Right renal cortex interstitium (tissue), 3 donors: ENCODE measurements around the gene HARS2. TPM values are rescaled to one million over a fixed set of nuclear protein-coding genes. Genes with fewer than 3 reads are reported as not detected.
A peak's percentile ranks its signal among the peaks of the same experiment; 100 is the strongest.
"Not testable (repeated sequence)": the region's sequence is repeated elsewhere in the genome, so short reads cannot be mapped to it uniquely, and the experiment has no call there.

Experiments
- DNase-seq, 3 donors: peaks; one replicate each; pipeline ENCODE4 v3.0.0-alpha.2; 2013; ENCODE audit warnings: low read depth in 3 of 3, low spot score in 2 of 3
- polyA plus RNA-seq, 3 donors: library from polyadenylated mRNA; unstranded; fragments of 120-200 nt; gene quantifications; one replicate each; pipeline ENCODE4 v1.2.1, GENCODE V29; 2013; ENCODE audit not compliant: insufficient read length in 3 of 3

Gene HARS2
- 10 to 100 TPM; 43.1 to 47.5 (median 45.4) TPM for polyA plus RNA-seq

DNA sequence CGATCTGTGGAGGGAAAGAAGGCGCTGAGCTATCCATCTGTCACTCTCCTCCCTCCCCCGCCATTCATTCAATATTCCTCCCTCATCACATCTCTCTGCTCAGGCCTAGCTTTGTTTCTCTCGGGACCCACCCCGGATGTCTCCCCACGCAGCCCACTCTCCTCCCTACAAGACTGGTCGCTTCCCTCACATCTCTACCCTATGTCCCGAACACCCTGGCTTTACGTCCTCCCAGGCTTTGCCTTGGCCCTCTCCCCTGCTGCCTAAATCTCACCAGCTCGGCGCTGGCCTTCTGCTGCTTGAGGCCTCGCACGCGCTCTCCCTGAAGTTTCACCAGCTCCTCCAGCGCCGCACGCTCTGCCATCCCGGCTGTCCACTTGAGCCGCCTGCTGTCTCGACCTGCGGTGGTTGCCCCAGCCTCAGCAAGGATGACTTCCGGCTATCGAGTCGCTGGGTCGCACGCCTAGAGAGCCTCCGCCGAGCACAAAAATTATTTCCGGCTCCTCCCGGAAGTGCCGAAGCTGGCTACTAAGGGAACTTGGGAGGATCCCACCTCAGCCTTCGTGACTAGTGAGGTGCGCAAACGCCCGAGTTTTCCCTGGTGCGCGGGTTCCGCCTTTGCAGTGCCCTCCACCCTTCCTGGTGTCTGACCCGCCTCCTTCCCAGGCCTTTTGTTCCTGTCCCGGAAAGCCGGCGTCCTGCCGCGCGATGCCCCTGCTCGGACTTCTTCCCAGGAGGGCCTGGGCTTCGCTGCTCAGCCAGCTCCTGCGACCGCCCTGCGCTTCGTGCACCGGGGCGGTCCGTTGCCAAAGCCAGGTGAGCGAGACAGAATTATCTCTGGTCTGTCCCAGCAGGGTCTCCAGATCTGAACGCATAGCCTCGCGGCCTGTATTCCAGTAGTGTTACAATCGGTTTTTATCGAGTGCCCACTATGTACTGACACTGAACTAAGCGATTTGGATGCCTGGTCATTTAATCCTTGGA, at the start of gene HARS2, which contains the start of gene HARS1:
HARS2 (plus strand) TSS at position 515 of the 984 bp plus-strand sequence; CDS start at position 709, 194 bp downstream.
HARS1 (minus strand) TSS at position 430 of the 984 bp plus-strand sequence; CDS start at position 364, 66 bp downstream.
- peak; percentile 70 to 86 (median 78) for DNase-seq

DNA sequence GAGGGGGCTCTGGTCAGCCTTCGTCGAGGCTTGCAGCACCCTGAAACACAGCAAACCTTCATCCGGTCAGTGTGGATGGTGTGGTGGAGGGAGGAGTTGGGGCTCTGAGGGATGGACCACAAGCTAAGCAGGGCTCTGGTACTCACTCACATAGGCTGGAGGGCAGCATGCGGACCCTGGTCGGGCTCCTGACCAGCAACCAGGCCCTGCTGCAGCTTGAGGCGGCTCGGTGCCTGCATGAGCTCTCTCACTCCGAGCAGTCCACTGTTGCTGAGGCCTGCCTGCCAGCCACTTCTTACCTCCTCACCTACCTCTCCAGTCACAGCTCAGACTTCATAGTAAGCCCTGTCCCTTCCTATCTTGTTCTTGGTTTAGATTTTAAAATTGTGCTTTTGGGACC, 49.5 kb upstream of the HARS2 start:
- no peak for DNase-seq

GRCh38 chr5:140642718-140643117, 48.5 kb upstream of the HARS2 start:
- no peak for DNase-seq

DNA sequence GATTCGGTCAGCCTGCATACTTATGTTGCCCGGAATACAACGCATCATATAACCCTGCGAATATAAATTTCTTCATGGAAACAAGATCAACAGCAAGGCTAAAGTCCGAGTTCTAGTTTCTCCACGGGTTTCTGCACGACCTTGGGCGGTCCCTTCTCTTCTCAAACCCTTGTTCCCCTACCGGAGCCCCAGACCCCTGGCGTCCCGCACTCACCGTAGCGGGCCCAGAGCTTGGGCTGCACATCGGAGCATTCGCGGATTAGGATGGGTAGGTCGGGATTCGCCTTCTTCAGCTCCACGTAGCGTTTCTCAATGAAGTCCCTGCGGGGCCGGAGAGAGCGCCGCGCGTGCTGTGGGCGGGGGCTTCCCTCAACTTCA, 44.2 kb upstream of the HARS2 start:
- no peak for DNase-seq

GRCh38 chr5:140658870-140659269, 32.4 kb upstream of the HARS2 start:
- no peak for DNase-seq

DNA sequence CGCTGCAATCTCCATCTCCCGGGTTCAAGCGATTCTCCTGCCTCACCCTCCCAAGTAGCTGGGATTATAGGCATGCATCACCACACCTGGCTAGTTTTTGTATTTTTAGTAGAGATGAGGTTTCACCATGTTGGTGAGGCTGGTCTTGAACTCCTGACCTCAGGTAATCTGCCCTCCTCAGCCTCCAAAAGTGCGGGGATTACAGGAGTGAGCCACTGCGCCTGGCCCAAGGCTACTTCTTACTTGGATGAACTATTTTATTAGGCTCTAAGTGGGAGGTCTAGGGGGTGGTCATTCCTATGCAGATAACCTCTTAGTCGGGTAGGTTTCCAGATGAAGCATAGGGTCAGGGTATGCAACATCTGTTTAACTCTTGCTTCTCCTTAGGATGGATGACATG, 30.9 kb upstream of the HARS2 start:
- not testable (repeated sequence) for DNase-seq

- DNase-seq = no peak
Measured at GRCh38 chr5:140664030-140664358, 27.3 kb upstream of the HARS2 start.

- peak; percentile 74 to 83 (median 79) for DNase-seq
Measured at GRCh38 chr5:140664359-140665119, 26.7 kb upstream of the HARS2 start, which contains the start of gene WDR55. WDR55 (plus strand) TSS chr5:140664904; CDS start chr5:140664913, 9 bp downstream.

DNA sequence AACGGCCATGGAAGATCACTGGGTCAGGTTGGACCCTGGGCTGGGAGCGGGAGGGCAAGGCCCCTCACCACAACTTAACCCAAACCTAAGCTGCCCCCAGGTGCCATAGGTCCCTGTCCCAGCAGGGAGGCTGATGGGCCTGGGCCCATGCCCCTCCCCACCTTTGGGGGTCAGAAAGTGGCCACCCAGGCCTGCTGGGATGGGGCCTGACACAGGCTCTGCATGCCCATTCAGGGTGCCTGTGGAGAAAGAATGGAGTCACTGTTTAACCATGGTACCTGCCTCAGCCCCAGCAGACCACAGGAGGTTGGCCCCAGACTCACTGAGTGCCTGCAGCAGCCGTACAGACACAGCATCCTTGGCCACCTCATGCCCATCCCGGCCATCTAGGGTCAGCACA, 20.2 kb upstream of the HARS2 start:
- DNase-seq = not testable (repeated sequence)

DNA sequence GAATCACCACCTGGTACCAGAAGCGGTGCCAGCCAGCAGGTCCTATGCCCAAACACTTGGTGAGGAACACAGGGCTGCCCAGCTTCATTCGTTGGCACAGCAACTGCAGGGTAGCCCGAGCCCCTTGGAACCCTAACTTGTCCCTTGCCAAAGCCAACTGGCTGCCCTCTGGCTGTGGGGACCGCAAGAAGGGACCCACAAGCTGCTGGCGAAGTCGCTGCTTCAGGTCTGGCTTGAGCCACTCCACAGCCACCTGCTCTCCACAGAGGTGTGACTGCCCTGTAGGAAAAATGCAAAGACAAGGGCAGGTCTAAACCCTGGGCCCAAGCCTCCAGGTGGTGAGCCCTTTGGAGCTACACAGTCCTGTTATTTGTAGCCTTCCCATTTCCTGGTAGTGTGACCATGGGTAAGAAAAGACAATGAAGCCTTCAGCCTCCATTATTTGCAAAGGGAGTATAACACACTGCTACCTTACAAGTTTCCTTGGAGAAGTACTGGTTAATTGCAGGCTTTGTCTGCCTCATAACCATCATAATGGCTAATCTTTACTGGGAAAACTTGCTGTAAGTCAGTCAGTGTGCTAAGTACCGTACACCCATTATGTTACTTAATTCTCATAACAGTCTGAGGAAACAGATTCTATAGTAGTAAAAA, 19.7 kb upstream of the HARS2 start:
- DNase-seq = no peak

DNA sequence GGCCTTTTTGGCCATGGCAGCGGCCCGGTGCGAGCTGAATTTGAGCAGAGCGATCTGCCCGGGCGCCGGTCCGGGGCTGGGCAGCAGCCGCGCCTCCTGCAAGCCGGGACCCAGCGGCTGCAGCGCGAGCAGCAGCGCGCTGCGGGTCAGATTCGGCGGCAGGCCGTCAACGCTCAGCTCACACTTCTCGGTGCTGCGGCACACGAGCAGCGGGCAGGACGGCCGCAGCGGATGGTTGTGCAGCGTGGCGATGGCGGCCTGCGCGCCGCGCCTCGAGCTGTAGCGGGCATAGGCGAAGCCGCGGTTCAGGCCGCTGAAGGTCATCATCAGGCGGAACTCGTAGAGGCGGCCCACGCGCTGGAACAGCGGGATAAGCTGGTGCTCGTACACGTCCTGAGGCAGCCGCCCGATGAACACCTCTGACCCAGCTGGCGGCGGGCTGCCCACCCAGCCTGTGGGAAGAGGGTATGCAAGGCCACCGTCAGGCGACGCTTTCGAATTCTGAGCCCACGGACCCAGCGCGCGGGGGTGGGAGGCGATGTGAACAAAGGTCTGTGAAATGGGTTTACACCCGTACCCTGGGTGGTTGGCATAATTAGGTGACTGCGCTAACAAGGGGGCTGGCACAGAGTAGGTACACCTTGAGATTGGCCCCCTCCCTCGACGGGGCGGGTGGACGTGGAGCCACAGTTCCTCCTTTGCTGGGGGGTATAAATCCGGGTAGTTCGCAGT, 18.6 kb upstream of the HARS2 start:
- DNase-seq = no peak

GRCh38 chr5:140673187-140673976, 17.9 kb upstream of the HARS2 start, which contains the start of gene DND1:
DND1 (minus strand) TSS chr5:140673576; CDS start chr5:140673542, 34 bp downstream.
- no peak for DNase-seq

DNA sequence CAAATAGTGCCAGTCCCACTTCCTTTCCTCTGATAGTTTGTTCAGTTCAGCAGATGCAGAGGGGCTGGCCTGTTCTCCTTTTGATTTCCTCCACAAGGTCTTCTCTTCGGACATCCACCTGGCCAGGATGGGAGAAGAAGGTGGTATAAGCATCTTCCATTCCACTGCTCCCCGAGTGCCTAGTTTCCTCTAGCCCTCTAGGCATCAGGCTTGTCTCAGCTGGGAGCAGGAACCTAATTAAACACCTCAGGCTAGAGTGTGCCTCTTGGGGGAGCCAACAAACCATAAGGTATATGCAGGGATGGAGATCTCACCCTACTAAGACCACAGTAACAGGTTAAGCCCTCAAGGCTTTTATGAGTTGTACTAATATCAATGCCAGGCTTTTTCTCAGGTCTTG, 17.0 kb upstream of the HARS2 start:
- DNase-seq = no peak

DNA sequence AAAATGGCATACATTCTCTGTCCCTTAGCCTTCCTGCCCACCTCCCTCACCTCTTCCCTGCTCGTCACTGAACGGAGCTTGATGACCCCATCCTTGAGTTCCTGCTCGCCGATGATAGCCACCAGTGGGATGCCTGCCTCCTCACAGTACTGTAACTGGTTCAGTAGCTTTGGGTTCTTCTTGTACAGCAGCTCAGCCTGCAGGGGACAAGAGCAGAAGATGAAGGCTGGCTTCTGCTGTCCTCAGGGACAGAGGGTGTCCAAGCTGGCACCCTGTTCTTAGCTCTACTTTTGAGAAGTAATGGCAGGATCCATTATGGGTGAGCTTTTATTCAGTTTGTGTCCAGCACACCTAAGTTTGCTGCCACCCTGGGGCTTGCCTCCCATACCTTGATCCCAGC, 16.6 kb upstream of the HARS2 start:
- no peak for DNase-seq

GRCh38 chr5:140677947-140678346, 13.3 kb upstream of the HARS2 start:
- DNase-seq = no peak

DNA sequence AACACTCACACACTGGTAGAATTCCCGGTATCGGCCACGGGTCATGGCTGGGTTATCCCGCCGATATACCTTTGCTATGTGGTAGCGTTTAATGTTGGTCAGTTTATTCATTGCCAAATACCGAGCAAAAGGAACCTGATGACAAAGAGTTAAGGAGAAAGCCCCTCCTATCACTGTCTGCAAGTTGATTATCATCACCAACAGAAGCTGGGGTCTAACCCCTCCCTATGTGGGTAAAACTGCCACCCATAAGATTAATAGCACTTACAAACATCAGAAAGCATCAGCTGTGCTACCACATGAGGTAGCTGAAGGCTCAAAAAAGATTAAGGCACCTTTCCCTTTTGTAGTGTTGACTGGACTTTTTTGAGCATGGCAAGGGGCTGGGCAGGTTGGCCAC, 12.3 kb upstream of the HARS2 start:
- no peak for DNase-seq

DNA sequence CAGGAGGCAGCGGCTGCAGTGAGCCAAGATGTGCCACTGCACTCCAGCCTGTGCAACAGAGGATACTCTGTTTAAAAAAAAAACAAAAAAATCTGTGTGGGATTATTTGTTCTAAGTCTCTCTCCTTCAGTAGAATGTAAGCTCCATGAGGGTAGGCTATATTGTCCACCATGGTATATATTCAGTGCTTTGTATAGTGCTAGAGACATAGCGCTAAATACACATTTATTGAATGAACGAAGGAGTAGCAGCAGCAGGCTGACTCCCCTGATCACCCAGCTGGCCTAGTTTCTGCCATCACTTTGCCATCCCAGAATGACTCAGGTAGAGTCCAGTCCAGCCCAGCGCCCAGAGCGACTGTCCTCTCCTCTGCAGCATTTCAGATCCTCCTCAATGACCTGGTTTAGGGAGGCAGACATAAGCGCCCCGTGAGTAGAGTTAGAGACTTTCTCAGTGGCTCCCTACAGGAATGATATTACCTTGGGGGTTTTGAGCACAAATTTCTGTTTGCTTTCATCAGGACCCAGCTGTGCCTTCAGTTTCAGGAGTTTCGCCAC, 801 bp upstream of the HARS2 start:
- DNase-seq = no peak

DNA sequence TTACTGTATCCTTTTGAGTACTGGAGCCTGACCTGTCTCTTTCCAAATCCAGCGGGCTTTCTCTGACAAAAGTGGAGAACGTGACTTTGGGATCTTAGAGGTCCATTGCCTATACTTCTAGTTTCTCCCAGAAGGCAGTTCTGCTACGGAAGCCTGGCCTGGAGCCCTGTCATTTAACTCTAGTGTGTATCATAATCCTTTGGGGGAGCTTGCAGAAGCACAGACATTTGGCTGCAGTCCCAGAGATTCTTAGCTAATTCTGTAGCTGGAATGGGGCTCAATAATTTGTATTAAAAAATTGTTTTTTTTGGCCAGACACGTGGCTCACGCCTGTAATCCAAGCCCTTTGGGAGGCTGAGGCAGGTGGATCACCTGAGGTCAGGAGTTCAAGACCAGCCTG, 3.0 kb downstream of the HARS2 start:
- DNase-seq = no peak

GRCh38 chr5:140696891-140697492, 5.7 kb downstream of the HARS2 start:
- no peak for DNase-seq
